GM12878 (cell line): ENCODE measurements around the gene LDLRAD4. TPM values are rescaled to one million over a fixed set of nuclear protein-coding genes. Genes with fewer than 3 reads are reported as not detected.

Experiments
- ATAC-seq: fragments of 200-7000 bp; cut with Tn5 transposase; 3 replicates; pipeline ENCODE4 v1.9.1; 2020; ENCODE audit warnings: mild to moderate bottlenecking, moderate library complexity
- BruUV-seq: library from RNA; stranded (reverse); fragments of 400-500 nt; replicated peaks from 2 replicates; lab custom pipeline; 2021; lab: Mats Ljungman, UMichigan
- CTCF ChIA-PET: fragments of 300-600 bp; sonication (Branson Sonifier 250); formaldehyde crosslinking; extraction: SDS; loops from one replicate; lab custom pipeline; 2021; ENCODE audit warnings: inconsistent platforms; lab: Yijun Ruan, JAX
- POLR2A ChIA-PET: fragments of 350-600 bp; formaldehyde crosslinking; extraction: SDS; loops from one replicate; lab custom pipeline; 2021; ENCODE audit warnings: inconsistent platforms; lab: Charles Lee
- RAD21 ChIA-PET: fragments of 300-600 bp; sonication (Branson Sonifier 250); formaldehyde crosslinking; loops from one replicate; lab custom pipeline; 2023; ENCODE audit warnings: antibody characterized with exemption; ENCODE audit not compliant: unreplicated experiment; lab: Charles Lee
- SMC1A ChIA-PET: fragments of 300-600 bp; sonication (Branson Sonifier 250); formaldehyde crosslinking; loops from one replicate; lab custom pipeline; 2023; ENCODE audit not compliant: unreplicated experiment, uncharacterized antibody; lab: Charles Lee
- DNase-seq: peaks from one replicate; pipeline ENCODE4 v3.0.0-alpha.2; 2011; ENCODE audit warnings: low read depth, low spot score
- FAIRE-seq: peaks from 3 replicates; lab custom pipeline; 2011; peaks lifted over from hg19 to GRCh38; lab: Jason Lieb, UNC
- H2AFZ ChIP-seq: 2 replicates; pipeline ENCODE4 v1.6.0; 2011; ENCODE audit warnings: low read depth, low read length, control low read depth; ENCODE audit not compliant: control insufficient read depth
- H3K27ac ChIP-seq: 2 replicates; pipeline ENCODE4 v1.5.1; 2011; ENCODE audit warnings: control low read depth; ENCODE audit not compliant: control insufficient read depth, insufficient read depth
- H3K27me3 ChIP-seq, 2 experiments: replicated peaks in 1 of 2; 2 replicates each; pipeline versions ENCODE4 v1.6.0 to v1.6.1; 2011; ENCODE audit warnings: low read length in 1 of 2; ENCODE audit not compliant: control insufficient read depth in 2 of 2, insufficient read depth in 2 of 2
- H3K36me3 ChIP-seq, 2 experiments: 2 replicates each; pipeline ENCODE4 v1.5.1; 2011; ENCODE audit warnings: low read length in 1 of 2; ENCODE audit not compliant: control insufficient read depth in 2 of 2, insufficient read depth in 2 of 2
- H3K4me1 ChIP-seq: 2 replicates; pipeline ENCODE4 v1.6.1; 2011; ENCODE audit warnings: mild to moderate bottlenecking, low read length, moderate library complexity, mixed read lengths; ENCODE audit not compliant: control insufficient read depth, insufficient read depth
- H3K4me2 ChIP-seq: 2 replicates; pipeline ENCODE4 v1.6.0; 2011; ENCODE audit warnings: control low read depth; ENCODE audit not compliant: control insufficient read depth, insufficient read depth
- H3K4me3 ChIP-seq: fragments of 200-600 bp; sonication (generic); 2 replicates; pipeline ENCODE4 v1.5.1; 2016
- H3K79me2 ChIP-seq: 2 replicates; pipeline ENCODE4 v1.6.0; 2011; ENCODE audit warnings: low read length; ENCODE audit not compliant: control insufficient read depth, insufficient read depth
- H3K9ac ChIP-seq: 2 replicates; pipeline ENCODE4 v1.8.0; 2011; ENCODE audit warnings: low read length, control low read depth, mixed read lengths; ENCODE audit not compliant: control insufficient read depth, insufficient read depth
- H3K9me3 ChIP-seq: replicated peaks from 3 replicates; pipeline ENCODE4 v1.5.1; 2011; ENCODE audit warnings: mild to moderate bottlenecking, low read length; ENCODE audit not compliant: control insufficient read depth, insufficient read depth
- H4K20me1 ChIP-seq: 2 replicates; pipeline ENCODE4 v1.6.0; 2011; ENCODE audit not compliant: control insufficient read depth, insufficient read depth
- BACH1 ChIP-seq: fragments of 450-650 bp; IDR thresholded peaks from 2 replicates; pipeline ENCODE4 v1.6.1; 2017; ENCODE audit warnings: mild to moderate bottlenecking, borderline replicate concordance
- BRCA1 ChIP-seq: IDR thresholded peaks from 2 replicates; pipeline ENCODE4 v1.6.1; 2011; ENCODE audit warnings: low read depth, low read length, improper control_type of control experiment
- CBX5 ChIP-seq: sonication (generic); IDR thresholded peaks from 2 replicates; pipeline ENCODE4 v1.6.1; 2016; ENCODE audit warnings: low read depth, moderate library complexity, mild to moderate bottlenecking, inconsistent platforms
- CHD4 ChIP-seq: fragments of 200-600 bp; sonication (generic); IDR thresholded peaks from 2 replicates; pipeline ENCODE4 v1.6.1; 2016; ENCODE audit warnings: mild to moderate bottlenecking
- E4F1 ChIP-seq: fragments of 450-650 bp; IDR thresholded peaks from 2 replicates; pipeline ENCODE4 v1.6.1; 2018; ENCODE audit warnings: borderline replicate concordance, mild to moderate bottlenecking; ENCODE audit not compliant: partially characterized antibody
- GATAD2B ChIP-seq: fragments of 450-650 bp; conservative IDR thresholded peaks from 2 replicates; pipeline ENCODE4 v1.6.1; 2017; ENCODE audit warnings: low read depth, mild to moderate bottlenecking, moderate library complexity
- HSF1 ChIP-seq: fragments of 150-350 bp; IDR thresholded peaks from 2 replicates; pipeline ENCODE4 v1.6.1; 2014; ENCODE audit warnings: mild to moderate bottlenecking, low read depth, low read length
- IRF4 ChIP-seq: IDR thresholded peaks from 2 replicates; pipeline ENCODE4 v1.6.1; 2011; ENCODE audit warnings: low read depth, low read length
- PML ChIP-seq: IDR thresholded peaks from 2 replicates; pipeline ENCODE4 v1.6.1; 2012; ENCODE audit warnings: low read length, inconsistent platforms
- POLR2A ChIP-seq: IDR thresholded peaks from 2 replicates; pipeline ENCODE4 v1.6.1; 2011; ENCODE audit warnings: low read depth, mild to moderate bottlenecking, low read length
- POLR2AphosphoS5 ChIP-seq: IDR thresholded peaks from 2 replicates; pipeline ENCODE4 v1.6.1; 2011; ENCODE audit warnings: mild to moderate bottlenecking, low read length, inconsistent platforms
- RAD51 ChIP-seq: fragments of 450-650 bp; IDR thresholded peaks from 2 replicates; pipeline ENCODE4 v1.6.1; 2016; ENCODE audit warnings: moderate library complexity, mild to moderate bottlenecking, inconsistent platforms
- REST ChIP-seq: IDR thresholded peaks from 2 replicates; pipeline ENCODE4 v1.6.1; 2012; ENCODE audit warnings: mild to moderate bottlenecking, low read depth, low read length
- SPI1 ChIP-seq: IDR thresholded peaks from 2 replicates; pipeline ENCODE4 v1.6.1; 2011; ENCODE audit warnings: low read depth, mild to moderate bottlenecking, low read length, moderate library complexity, borderline replicate concordance; ENCODE audit not compliant: insufficient read depth
- ZNF384 ChIP-seq: IDR thresholded peaks from 2 replicates; pipeline ENCODE4 v1.6.1; 2012; ENCODE audit warnings: low read depth, mild to moderate bottlenecking, low read length, improper control_type of control experiment, borderline replicate concordance
- WGBS: methylation state at CpG from one replicate; pipeline ENCODE4 v1.1.6; 2016; ENCODE audit warnings: low lambda C conversion rate; ENCODE audit not compliant: insufficient replicate concordance, insufficient coverage; ENCODE audit errors: missing lambda C conversion rate; 5-methylcytosine and 5-hydroxymethylcytosine counted together
- in situ Hi-C: fragments of 300-500 bp; cut with MboI; formaldehyde crosslinking; loops from 9 replicates; pipeline ENCODE4 v1.14.3; 2018; ENCODE audit warnings: mixed read lengths
- intact Hi-C: fragments of 100-400 bp; cut with micrococcal nuclease; formaldehyde crosslinking; loops from one replicate; pipeline ENCODE4 v1.14.2; 2022; ENCODE audit not compliant: unreplicated experiment
- polyA plus RNA-seq, 11 experiments: library from polyadenylated mRNA; depleted of rRNA in 4 of 11; unstranded in 6 of 11; stranded (reverse) in 5 of 11; fragments of >200 nt; fragmentation: Nextera tagmentation in 4 of 11; fragmentation: Illumina TruSeq in 1 of 11; extraction: Ambion mirVana in 4 of 11; extraction: Trizol in 1 of 11; gene quantifications; 1 replicate in 1 of 11; 2 replicates in 10 of 11; pipeline versions ENCODE4 v1.2.1 to v1.2.3, GENCODE V29; 2011 to 2016; ENCODE audit warnings: inconsistent platforms in 2 of 11, missing spikeins in 2 of 11, low read depth in 1 of 11
- total RNA-seq, 4 experiments: library from RNA; depleted of rRNA in 3 of 4; stranded (reverse); fragments of >200 nt in 3 of 4; fragmentation: Illumina TruSeq in 1 of 4; extraction: Trizol in 1 of 4; gene quantifications; 2 replicates each; pipeline versions ENCODE4 v1.2.1 to v1.2.3, GENCODE V29; 2013 to 2021
- TF ChIP-seq, protein P1 (sequence below): IDR thresholded peaks from 2 replicates; pipeline ENCODE4 v1.6.1; 2012; ENCODE audit warnings: low read depth, low read length, improper control_type of control experiment

The LDLRAD4 gene
- total and polyA plus RNA-seq, 10 of the 15 experiments (the other 5 are each of a cell fraction or from before 2014, with no cell fraction given): 2.7 to 16.8 (median 11.2) TPM

DNA sequence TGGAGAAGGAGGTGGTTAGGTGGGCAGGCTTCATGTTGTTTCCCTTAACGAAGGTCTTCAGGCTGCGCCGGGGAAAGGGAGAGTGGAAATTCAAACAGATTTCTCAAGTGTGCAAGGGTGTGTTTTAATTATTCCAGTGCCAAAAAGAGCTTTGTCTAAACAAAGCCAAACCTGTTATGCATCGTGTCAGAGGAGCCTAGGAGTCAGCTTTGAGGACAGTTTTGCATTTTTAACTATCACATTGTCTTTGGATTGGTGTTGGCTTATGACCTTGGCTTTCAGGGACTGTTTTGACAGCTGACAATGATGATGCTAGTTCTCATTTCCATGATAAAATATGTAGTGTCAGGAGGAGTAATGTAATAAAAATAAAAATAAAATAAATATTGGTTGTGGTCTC lies 144.8 kb downstream of the LDLRAD4 start:
- RAD21 ChIA-PET: no interaction called here
- Histone ChIP-seq H3K4me3 (no peak overlapping the region), H3K27ac (no peak overlapping the region), H3K9me3 (no peaks in the 10 kb centered on the region; the same call in 2 of the 3 replicates), H4K20me1 (no peaks in the 10 kb centered on the region), H3K9ac (no peak overlapping the region), H3K79me2 (no peaks in the 10 kb centered on the region), H3K36me3 (no peaks in the 10 kb centered on the region), H3K4me1 (peaks cover 6% of the 10 kb centered on the region), H3K4me2 (no peak overlapping the region), H3K27me3 (no peaks in the 10 kb centered on the region; a peak in 1 of 4 replicates), H2AFZ (no peak overlapping the region)
- ATAC-seq (no peak), FAIRE-seq (no peak), DNase-seq (no peak)
- SMC1A ChIA-PET: interaction anchor here (1.0 kb wide), 1 partner anchor 10 kb away, joined by 4 read pairs; no protein-coding TSS in a partner anchor
- CTCF ChIA-PET: interaction anchor here (1.5 kb wide), 1 partner anchor 9 kb away, joined by 5 read pairs; no protein-coding TSS in a partner anchor
- 37% methylated on average over 4 of the region's 4 CpGs for WGBS
- intact Hi-C loops (no loop called here), in situ Hi-C loops (no loop called here)
- TF ChIP-seq CBX5 (no peak), BRCA1 (no peak), REST (no peak), IRF4 (no peak), GATAD2B (no peak), SPI1 (no peak), BACH1 (no peak), CHD4 (no peak), PML (no peak), E4F1 (no peak), POLR2A (no peak), RAD51 (no peak), HSF1 (no peak), ZNF384 (no peak), POLR2AphosphoS5 (no peak)
- TF ChIP-seq, protein P1, sequence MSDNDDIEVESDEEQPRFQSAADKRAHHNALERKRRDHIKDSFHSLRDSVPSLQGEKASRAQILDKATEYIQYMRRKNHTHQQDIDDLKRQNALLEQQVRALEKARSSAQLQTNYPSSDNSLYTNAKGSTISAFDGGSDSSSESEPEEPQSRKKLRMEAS: no peak
- no TSS peak for BruUV-seq
- POLR2A ChIA-PET: no interaction called here
